Lung microvascular endothelial cell (primary cell): ENCODE measurements around the gene TMEM248. TPM values are rescaled to one million over a fixed set of nuclear protein-coding genes. Genes with fewer than 3 reads are reported as not detected.
"Not testable (repeated sequence)": the region's sequence is repeated elsewhere in the genome, so short reads cannot be mapped to it uniquely, and the experiment has no call there.

Experiments used
- DNase-seq, 2 donors: peaks; one replicate each; pipeline versions ENCODE4 v3.0.0 to v3.0.0-alpha.2; 2010; ENCODE audit warnings: low read depth in 2 of 2
- total RNA-seq: library from RNA; depleted of rRNA; stranded (reverse); fragments of >200 nt; gene quantifications from 2 replicates; pipeline ENCODE4 v1.2.1, GENCODE V29; 2014

The TMEM248 gene, protein sequence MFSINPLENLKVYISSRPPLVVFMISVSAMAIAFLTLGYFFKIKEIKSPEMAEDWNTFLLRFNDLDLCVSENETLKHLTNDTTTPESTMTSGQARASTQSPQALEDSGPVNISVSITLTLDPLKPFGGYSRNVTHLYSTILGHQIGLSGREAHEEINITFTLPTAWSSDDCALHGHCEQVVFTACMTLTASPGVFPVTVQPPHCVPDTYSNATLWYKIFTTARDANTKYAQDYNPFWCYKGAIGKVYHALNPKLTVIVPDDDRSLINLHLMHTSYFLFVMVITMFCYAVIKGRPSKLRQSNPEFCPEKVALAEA
- 42.9 and 67.1 TPM in 2 replicates for total RNA-seq

DNA sequence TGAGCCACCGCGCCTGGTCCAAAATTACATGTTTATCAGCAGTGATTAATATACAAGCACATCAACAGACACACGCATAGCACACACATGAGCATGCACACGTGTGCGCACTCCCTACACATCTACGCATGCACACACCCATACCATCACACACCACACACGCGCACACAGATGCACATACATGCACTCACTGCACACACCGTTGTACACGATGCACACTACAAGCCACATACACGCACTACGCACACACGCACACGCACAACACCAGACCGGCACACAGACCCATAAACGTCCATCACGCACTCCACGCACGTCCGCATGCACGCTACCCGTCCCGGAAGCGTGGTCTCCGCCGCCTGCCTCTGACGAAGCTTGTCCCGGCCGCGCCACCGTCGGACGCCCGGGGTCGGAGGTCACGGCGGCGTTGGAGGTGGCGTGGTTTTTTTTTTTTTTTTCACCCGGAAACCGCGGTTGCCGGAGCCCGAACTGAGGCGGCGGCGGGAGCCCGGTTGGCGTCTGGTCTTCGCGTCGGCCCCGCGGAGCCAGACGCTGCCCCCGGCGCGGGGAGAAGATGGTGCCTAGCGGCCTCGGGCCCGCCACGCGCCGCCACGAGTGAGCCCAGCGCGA, at the start of gene TMEM248:
TSS of gene TMEM248 (plus strand) at position 457 of the 627 bp plus-strand sequence. CDS start 20,641 bp downstream, outside the sequence.
- peak; percentile 89 to 91 for DNase-seq

DNA sequence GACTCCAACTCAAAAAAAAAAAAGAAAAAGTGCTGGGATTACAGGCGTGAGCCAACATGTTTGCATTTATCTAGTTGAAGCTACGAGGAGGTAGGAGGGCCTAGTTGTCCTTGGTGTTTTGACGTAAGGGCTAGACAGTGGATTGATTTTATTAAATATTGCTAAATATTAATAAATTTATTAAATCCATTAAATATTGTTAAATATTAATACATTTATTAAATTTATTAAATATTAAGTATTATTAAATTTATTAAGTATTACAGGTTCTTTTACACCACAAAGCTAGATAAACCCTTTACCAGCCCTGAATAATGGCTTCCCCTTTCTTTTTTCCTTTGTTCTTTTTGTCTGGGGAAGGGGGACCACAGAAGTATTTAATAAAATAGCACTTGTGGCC, 47.5 kb upstream of the TMEM248 start:
- no peak for DNase-seq

DNA sequence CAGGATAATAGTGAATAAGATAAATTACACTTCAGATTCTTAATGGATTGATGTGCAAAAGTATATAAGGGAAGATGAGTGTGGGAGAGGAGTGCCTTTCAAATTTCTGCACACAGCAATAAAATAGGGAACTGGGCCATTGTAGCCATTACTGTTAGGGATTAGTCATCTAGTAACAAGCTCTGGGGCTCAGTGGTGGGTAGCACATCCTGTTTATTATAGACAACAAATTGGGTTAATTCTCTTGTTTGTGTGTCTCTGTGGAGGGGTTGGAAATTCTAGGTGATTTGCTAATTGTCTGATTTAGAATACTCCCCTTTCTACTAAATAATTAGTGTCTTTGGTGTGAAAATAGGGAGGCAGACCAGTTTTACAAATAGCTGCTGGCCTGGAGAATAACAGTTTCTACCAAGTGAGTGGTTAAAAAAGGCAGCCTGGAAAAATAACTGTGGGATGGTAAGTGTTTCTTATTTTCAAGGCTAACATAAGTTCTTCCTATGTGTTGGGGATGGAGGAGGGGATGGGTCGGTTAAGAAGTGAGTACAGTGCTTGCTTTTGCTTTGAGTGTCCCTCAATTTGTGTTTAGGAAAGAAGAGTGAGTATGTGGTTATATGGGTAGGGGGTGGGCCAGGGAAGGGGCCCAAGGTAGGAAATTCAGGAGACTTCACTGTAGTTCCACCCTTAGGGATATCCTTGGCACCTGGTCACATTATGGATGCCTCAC, 43.3 kb upstream of the TMEM248 start:
- DNase-seq: peak in 1 of 2 donors; percentile 9

DNA sequence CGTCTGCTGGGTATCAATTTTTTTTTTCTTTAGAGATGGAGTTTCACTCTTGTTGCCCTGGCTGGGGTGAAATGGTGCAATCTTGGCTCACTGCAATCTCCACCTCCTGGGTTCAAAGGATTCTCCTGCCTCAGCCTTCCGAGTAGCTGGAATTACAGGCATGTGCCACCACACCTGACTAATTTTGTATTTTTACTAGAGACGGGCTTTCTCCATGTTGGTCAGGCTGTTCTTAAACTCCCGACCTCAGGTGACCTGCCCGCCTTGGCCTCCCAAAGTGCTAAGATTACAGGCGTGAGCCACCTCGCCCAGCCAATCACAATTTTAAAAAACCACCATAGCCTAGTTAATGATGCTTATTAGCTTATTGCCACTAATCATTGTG, 42.7 kb upstream of the TMEM248 start:
- not testable (repeated sequence) for DNase-seq

DNA sequence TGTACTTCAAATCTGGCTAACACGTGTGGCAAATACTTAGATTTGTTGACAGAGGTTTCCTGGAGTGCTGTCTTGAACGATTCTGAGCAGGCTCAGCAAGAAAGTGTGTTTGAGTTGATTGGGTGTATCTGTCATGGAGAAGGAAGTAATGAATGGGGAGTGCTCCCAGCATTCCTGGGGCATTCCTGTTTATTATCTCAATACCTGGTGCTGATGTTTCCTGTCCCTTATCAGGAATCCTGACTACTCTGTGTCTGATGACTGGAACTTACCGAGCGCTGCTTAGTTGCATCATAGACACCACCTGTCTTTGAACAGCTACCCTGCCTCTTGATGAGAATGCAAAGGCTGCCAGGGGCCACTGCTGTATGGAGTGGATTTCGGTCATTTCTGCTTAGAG, 41.0 kb upstream of the TMEM248 start:
- DNase-seq: no peak

DNA sequence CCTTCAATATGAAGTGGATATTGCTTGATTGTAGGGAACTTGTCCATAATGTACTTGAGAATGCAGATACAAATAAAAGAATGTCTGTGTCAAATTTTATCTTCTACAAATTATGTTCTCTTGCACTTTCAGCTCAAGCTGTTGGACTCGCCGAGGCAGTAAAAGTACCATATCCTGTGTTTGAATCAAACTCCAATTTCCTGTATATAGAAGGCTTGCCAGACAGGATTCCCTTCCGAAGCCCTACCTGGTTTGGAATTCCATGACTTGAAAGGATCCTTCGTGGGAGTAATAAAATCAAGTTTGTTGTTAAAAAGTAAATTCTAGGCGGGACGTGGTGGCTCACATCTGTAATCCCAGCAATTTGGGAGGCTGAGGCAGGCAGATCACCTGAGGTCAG, 40.4 kb upstream of the TMEM248 start:
- not testable (repeated sequence) for DNase-seq

DNA sequence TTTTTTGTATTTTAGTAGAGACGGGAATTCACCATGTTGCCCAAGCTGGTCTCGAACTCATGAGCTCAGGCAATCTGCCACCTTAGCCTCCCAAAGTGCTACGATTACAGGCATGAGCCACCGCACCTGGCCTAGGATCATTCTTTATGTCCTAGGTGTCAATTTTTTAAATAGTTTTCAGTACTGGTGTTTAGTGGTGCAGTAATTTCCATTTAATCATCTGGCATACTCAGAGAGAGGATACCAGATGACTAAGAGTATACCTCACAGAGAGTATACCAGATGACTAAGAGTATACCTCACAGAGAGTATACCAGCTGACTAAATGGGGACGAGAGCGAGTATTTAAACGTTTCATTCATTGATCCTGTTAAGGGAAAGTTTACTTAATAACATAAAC, 37.3 kb upstream of the TMEM248 start:
- DNase-seq: peak in 1 of 2 donors; percentile 16

DNA sequence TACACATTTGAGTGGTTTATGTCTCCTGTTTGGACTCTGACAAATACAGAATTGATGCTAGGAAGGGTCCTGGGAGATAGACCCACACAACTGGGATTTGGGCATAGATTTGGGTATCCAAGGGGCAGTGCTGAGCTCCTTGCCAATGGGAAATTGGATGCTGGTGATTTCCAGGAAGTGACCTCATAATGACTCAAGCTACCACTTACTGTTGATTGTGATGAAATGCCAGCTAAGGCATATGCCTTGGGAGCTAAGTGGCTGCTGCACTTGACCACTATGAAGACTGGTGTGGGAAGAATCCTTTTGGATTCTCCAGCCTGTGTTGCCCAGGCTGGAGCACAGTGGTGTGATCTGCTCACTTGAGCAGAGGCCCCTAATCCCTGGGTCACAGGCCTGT, 36.5 kb upstream of the TMEM248 start:
- peak in 1 of 2 donors; percentile 48 for DNase-seq

DNA sequence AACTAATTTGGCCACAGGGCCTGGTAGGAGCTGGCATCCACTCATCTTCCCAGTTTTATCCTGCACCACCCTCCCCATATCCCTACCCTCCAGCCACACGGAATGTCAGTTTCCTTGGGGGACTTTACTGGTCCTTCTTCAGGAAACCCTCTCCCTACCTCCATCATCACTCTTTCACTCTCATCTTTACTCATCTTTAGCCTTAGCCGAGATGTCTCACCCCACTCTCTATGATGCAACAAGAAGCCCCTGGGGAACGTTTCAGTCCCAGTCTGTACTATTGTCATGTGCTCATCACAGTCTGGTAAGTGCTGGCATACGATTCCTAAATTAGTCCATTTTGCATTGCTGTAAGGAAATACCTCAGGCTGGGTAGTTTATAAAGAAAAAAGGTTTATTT, 34.9 kb upstream of the TMEM248 start:
- no peak for DNase-seq

DNA sequence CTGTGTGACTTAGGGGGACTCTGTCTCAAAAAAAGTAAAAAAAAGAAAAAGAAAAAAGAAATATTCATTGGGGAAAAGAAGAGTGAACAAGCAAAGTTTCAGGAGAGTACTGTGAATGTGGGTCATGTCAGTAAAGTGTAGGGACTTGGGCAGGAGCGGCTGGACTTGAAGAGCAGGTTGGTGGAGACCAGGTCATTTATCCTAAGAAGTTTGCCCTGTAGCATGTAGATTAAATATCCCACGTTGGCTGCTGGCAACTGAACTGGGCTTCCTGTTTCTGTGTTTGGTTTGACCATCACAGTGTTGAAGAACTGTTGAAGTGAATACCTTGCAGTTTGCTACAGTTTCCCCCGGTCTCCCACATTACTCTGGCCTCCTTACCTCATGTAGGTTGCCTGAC, 32.8 kb upstream of the TMEM248 start:
- not testable (repeated sequence) for DNase-seq

DNA sequence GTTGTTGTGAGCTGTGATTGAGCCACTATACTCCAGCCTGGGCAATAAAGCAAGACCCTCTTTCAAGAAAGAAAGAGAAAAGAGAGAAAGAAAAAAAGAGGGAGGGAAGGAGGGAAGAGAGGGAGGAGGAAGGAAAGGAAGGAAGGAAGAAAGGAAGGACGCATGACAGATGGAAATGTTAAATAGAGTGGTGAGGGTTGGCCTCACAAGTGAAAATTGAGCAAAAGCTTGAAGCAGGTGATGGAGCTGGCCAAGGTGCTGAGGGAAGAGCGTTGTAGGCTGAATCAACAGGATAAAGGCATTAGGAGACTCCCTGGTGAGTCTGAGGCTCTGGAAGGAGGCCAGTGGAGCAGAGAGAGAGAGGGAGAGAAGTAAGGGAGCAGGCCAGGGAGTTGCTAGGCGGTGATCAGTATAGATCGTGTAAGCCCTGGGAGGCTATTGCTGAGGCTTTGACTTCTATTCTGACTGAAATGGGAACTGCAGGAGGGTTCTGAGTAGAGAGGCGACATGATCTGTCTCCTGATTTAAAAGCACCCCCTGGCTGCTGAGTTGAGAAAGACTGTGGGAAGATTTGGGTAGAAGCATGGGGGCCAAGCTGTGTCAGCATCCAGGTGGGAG, 26.5 kb upstream of the TMEM248 start:
- DNase-seq: peak; percentile 17 to 32

DNA sequence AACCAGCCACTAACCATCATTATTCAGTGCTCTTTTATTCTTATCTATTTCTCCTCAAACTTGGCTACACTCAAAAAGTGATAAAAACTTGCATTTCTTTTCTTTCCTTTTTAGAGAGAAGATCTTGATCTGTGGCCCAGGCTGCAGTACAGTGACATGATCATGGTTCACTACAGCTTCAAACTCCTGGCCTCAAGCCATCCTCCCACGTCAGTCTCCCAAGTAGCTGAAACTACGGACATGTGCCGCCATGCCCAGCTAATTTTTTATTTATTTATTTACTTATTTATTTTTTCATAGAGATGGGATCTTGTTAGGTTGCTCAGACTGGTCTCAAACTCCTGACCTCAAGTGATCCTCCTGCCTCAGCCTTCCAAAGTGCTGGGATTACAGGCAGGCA, 24.6 kb upstream of the TMEM248 start:
- no peak for DNase-seq

DNA sequence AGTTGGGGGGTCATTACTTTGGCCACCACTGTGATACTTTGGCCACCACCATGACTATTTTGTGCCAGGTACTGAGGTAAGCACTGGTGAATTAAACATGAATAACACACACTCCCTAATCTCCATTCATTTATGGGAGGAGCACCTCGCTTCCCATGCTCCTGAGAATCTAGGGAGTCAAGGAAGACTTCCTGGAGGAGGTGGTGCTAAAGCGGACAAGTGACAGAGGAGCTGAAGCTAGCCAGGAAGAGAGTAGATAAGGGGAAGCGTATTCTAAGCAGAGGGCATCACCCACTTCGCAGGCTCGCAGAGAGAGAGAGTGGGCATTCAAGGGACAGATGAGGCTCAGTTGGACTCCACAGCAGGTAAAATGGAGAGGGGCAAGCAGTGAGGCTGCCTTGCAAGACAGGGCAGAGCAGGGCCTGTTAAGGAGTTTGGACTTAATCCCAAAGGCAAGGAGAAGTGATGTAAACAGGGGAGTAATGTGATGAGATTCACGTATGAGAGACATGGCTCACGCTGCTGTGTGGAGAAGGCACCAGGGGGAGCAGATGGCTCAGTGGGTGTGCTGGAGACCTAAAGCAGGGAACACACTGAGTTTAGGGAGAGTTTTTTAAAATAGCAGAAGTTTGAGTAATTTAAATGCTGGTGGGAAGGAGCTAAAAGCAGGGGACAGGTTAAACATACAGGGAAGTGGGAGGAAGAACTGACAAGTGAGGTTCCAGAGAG, 21.3 kb upstream of the TMEM248 start:
- DNase-seq: no peak

DNA sequence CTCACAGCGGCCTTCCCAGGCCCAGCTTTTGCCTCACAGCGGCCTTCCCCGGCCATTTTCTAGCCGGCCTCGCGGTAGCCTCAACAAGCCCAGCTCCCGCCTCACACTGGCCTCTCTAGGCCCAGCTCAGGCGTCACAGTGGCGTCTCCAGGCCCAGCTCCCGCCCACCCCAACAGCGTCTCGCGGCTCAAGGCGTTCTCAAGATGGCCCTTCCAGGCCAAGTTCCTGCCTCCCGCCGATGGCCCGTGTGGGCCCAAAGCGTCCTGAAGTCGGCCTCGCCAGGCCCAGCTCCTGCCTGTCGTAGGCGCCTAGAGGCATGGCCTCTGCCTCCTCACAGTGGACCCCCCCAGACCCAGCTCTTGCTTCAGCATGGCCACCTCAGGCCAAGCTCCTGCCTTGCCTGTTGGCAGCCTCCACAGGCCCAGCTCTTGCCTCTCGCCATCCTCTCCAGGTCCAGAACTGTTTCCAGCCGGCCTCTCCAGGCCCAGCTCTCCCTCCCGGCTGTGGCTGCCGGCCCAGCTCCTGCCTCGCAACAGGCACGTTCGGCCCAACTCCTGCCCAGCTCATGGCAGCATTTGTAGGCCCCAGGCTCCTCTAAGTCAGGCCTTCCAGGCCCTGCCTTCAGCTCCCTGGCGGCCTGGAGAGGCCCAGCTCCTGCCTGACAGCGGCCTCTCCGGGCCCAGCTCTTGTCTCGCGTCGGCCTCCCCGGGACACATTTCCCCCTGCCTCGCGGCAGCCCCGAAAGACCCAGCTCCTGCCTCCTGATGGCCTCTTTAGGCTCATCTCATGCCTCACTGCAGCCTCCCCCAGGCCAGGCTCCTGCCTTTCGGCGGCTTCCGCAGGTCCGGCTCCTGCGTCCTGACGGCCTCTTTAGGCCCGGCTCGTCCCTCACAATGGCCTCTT, 18.8 kb upstream of the TMEM248 start:
- no peak for DNase-seq

DNA sequence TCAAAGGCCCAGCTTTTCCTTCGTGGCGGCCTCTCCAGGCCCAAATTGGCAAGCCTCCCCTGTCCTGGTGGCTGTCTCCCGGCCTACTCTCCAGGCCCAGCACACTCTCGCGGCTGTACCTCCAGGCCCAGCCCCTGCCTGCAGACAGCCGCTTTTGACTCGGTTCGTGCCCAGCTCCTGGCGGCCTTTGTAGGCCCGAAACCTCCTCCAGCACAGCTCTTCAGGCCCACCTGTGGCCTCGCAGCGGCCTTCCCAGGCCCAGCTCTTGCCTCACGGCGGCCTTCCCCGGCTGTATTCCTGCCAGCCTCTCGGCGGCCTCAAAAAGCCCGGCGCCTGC, 18.2 kb upstream of the TMEM248 start:
- no peak for DNase-seq

DNA sequence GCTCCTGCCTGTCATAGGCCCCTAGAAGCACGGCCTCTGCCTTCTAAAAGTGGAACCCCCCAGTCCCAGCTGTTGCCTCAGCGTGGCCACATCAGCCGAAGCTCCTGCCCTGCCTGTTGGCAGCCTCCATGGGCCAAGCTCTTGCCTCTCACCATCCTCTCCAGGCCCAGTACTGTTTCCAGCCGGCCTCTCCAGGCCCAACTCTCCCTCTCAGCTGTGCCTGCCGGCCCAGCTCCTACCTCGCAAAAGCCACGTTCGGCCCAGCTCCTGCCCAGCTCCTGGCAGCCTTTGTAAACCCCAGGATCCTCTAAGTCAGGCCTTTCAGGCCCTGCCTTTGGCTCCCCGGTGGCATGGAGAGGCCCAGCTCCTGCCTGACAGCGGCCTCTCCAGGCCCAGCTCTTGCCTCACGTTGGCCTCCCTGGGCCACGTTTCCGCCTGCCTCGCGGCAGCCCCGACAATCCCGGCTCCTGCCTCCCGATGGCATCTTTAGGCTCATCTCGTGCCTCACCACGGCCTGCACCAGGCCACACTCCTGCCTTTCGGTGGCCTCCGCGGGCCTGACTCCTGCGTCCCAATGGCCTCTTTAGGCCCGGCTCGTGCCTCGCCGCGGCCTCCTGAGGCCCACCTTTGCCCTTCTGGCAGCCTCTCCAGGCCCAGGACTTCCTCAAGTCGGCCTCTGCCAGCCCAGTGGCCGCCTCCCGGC, 17.5 kb upstream of the TMEM248 start:
- no peak for DNase-seq

DNA sequence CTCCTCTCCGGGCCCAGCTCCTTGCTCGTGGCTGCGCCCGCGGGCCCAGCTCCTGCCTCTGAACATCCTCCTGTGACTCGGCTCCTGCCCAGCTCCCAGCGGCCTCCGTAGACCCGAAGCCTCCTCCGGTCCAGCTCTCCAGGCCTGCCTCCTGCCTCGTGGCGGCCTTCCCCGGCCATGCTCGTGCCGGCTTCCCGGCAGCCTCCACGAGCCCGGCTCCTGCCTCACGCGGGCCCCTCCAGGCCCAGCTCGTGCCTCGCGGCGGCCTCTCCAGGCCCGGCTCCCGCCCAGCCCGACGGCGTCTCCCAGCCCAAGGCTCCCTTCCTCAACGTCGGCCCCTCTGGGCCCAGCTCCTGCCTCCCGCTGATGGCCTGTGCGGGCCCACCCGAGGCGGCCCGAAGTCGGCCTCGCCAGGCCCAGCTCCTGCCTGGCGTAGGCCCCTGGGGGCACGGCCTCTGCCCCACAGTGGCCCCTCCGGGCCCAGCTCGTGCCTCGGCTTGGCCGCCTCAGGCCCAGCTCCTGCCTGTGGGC, 16.9 kb upstream of the TMEM248 start:
- no peak for DNase-seq

DNA sequence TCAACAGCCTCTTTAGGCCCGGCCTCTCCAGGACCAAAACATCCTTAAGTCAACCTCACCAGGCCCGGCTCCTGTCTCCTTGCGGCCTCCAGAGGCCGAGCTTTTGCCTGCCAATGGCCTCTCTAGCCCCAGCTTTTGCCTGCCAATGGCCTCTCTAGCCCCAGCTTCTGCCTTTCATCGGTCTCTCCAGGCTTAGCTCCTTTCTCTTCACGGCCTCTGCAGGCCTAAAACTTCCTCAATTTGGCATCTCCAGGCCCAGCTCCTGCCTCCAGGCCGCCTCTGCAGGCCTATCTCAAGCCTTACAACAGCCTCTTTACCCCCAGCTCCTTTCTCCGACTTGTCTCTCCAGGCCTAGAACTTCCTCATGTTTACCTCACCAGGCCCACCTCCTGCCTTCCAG, 15.7 kb upstream of the TMEM248 start:
- no peak for DNase-seq

DNA sequence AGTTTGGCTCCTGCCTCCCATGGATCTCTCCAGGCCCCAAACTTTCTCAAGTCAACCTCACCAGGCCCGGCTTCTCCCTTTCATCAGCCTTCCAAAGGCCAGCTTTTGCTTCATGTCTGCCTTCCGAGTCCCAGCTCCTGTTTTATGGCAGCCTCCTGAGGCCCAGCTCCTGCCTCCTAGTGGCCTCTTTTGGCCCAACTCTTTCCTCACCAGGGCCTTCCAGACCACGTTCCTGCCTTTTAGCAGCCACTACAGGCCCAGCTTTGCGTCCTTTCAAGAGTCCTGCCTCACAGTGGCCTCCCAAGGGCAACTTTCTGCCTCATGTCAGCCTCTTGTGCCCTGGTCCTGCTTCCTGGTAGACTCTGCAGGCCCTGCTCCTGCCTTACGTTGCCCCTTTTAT, 15.3 kb upstream of the TMEM248 start:
- peak; percentile 12 to 15 for DNase-seq

DNA sequence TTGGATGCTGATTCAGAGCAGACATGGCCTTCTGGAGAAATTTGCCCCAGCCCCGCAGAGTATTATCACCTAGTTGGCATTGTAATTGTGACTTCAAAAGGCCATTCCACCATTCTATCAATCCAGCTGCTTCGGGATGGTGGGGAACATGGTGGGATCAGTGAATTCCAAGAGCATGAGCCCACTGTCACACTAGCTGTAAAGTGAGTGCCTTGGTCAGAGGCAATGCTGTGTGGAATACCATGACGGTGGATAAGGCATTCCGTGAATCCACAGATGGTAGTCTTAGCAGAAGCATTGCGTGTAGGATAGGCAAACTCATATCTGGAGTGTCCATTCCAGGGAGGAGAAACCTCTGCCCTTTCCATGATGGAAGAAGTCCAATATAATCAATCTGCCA, 13.3 kb upstream of the TMEM248 start:
- no peak for DNase-seq
